Measurements from ENCODE around the gene SLC25A26.

SLC25A26 gene

GRCh38 chr3:66363148-66363547 lies 142.3 kb downstream of the SLC25A26 start:
- DNase-seq (ENCODE audit: low spot score) = no peak
- H3K4me3 ChIP-seq = no peak overlapping the region
- TF ChIP-seq CTCF (IDR thresholded peaks at IDR 0.05) = no peak
- no peak overlapping the region for H3K27ac ChIP-seq

GRCh38 chr3:66365080-66365479 lies 144.3 kb downstream of the SLC25A26 start:
- no peak for TF ChIP-seq CTCF (IDR thresholded peaks at IDR 0.05)
- H3K27ac ChIP-seq = no peak overlapping the region
- H3K4me3 ChIP-seq = no peak overlapping the region
- DNase-seq (ENCODE audit: low spot score) = no peak

- no peak for TF ChIP-seq CTCF (IDR thresholded peaks at IDR 0.05)
- Histone ChIP-seq H3K4me3 (no peak overlapping the region), H3K27ac (no peak overlapping the region)
- no peak for DNase-seq (ENCODE audit: low spot score)
These were observed 145.9 kb downstream of the SLC25A26 start for GRCh38 chr3:66366747-66367146.

GRCh38 chr3:66367979-66368378 lies 147.2 kb downstream of the SLC25A26 start:
- no peak overlapping the region for H3K4me3 ChIP-seq
- no peak for DNase-seq (ENCODE audit: low spot score)
- TF ChIP-seq CTCF (IDR thresholded peaks at IDR 0.05) = no peak
- H3K27ac ChIP-seq = no peak overlapping the region

- Histone ChIP-seq H3K27ac (no peak overlapping the region), H3K4me3 (no peak overlapping the region)
- TF ChIP-seq CTCF (IDR thresholded peaks at IDR 0.05) = no peak
- no peak for DNase-seq (ENCODE audit: low spot score)
These were observed 149.4 kb downstream of the SLC25A26 start for GRCh38 chr3:66370179-66370578.

- no peak overlapping the region for H3K4me3 ChIP-seq
- H3K27ac ChIP-seq = no peak overlapping the region
- no peak for DNase-seq (ENCODE audit: low spot score)
- no peak for TF ChIP-seq CTCF (IDR thresholded peaks at IDR 0.05)
These were observed 150.6 kb downstream of the SLC25A26 start for GRCh38 chr3:66371432-66371831.

- TF ChIP-seq CTCF (IDR thresholded peaks at IDR 0.05) = no peak
- DNase-seq (ENCODE audit: low spot score) = no peak
These were observed 152.0 kb downstream of the SLC25A26 start for GRCh38 chr3:66372681-66373350.

More at GRCh38 chr3:66372681-66373350, 152.0 kb downstream of the SLC25A26 start:
- Histone ChIP-seq H3K4me3 (no peak overlapping the region), H3K27ac (no peak overlapping the region)
